Epithelial cell of proximal tubule (primary cell): ENCODE measurements around the gene PLSCR3. TPM values are rescaled to one million over a fixed set of nuclear protein-coding genes. Genes with fewer than 3 reads are reported as not detected.
A peak's percentile ranks its signal among the peaks of the same experiment; 100 is the strongest.

Experiments used
- DNase-seq: peaks from one replicate; pipeline ENCODE4 v3.0.0-alpha.2; 2011; ENCODE audit warnings: low read depth
- H3K4me3 ChIP-seq: 2 replicates; pipeline ENCODE4 v1.5.1; 2011; ENCODE audit warnings: low read depth, mild to moderate bottlenecking, low read length
- CTCF ChIP-seq: conservative IDR thresholded peaks from 2 replicates; pipeline ENCODE4 v1.5.1; 2012; ENCODE audit warnings: low read depth, mild to moderate bottlenecking, low read length
- total RNA-seq: library from RNA; depleted of rRNA; stranded (reverse); fragments of >200 nt; gene quantifications from 2 replicates; pipeline ENCODE4 v1.2.3, GENCODE V29; 2015

PLSCR3 gene
- total RNA-seq, 1 donor from 2014 or later, result 59.0 TPM

- H3K4me3 ChIP-seq, result peak within 1 kb of the TSS; percentile 80
- no peak for DNase-seq
- TF ChIP-seq CTCF, result no peak
Observed at GRCh38 chr17:7351665-7352502, 42.4 kb downstream of the PLSCR3 start, which contains the start of gene KCTD11. Gene KCTD11 (plus strand): TSS chr17:7352162.

DNA sequence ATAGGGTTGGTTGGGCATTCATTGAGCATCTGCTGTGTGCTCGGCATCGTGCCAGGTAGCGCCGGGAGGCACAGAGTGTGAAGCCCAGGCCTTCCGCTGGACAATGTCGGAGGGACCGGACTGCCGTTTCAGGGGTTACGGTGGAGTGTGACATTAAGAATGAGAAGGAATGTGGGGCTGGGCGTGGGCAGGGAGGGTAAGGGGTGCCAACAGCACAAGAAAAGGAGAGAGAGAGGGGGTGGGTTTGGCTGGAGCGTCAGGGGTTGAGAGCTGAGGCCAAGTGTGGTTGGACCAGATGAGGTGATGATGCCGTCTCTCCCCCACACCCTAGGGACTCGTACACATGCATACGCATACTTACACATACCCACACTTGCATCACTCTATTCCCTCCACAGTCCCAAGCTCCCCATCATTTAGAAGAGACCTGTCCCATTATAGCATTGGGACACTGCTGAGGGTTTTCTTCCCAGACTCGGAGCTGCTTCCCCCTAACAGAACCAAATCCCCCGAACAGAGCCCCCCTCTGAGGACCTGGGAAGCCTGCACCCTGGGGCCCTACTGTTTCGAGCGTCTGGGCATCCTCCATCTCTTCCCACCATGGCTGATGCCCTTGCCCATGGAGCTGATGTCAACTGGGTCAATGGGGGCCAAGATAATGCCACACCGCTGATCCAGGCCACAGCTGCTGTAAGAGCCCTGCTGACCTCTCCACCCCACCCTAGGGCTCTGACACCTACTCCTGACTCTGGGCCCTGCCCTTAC, 45.7 kb downstream of the PLSCR3 start:
- TF ChIP-seq CTCF, result no peak
- H3K4me3 ChIP-seq, result no peak overlapping the region
- DNase-seq, result no peak

- no peak for TF ChIP-seq CTCF
- no peak overlapping the region for H3K4me3 ChIP-seq
- no peak for DNase-seq
Observed at GRCh38 chr17:7347630-7348477, 46.5 kb downstream of the PLSCR3 start.

GRCh38 chr17:7346761-7347614, 47.3 kb downstream of the PLSCR3 start:
- TF ChIP-seq CTCF, result no peak
- no peak for DNase-seq
- no peak overlapping the region for H3K4me3 ChIP-seq

DNA sequence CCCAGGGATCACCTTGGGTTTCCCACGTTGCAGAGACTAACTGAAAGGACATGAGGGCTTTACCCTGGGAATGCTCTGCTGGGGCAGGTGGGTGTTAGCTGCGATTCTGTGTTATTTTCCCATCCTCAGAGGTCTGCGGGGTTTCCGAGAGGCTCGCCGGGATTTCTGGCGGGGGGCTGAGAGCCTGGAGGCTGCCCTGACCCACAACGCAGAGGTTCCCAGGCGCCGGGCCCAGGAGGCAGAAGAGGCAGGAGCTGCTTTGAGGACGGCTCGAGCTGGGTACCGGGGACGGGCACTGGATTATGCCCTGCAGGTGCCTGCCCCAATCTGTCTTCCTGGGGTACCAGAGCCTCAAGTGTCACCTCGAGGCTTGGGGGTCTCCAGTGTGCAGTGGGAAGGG, 51.1 kb downstream of the PLSCR3 start:
- TF ChIP-seq CTCF, result no peak

DNA sequence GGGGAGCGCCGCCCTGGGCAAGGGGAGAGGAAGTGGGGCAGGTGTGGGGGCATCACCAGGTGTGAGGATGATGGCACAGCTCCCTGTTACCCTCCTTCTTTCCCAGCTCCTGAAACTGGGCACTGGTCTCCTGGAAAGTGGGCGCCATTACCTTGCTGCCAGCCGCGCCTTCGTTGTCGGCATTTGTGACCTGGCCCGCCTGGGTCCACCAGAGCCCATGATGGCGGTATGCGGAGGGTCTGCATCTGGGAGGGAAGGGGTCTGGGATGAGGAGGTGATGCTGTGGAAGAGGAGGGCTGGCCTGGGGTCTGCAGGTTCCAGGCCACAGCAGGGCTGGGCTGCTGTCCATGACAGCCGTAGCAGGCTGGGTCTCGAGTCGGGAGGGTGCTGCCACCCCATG, 52.5 kb downstream of the PLSCR3 start:
- TF ChIP-seq CTCF, result no peak
- DNase-seq, result no peak

More for the DNA sequence above, 51.1 kb downstream of the PLSCR3 start:
- no peak for DNase-seq
- no peak overlapping the region for H3K4me3 ChIP-seq

More for the DNA sequence above, 52.5 kb downstream of the PLSCR3 start:
- no peak overlapping the region for H3K4me3 ChIP-seq
